ENCODE results near the gene MARCO. TPM values are rescaled to one million over a fixed set of nuclear protein-coding genes. Genes with fewer than 3 reads are reported as not detected.

The MARCO gene
- total RNA-seq, 1 experiment from 2014 or later = not detected

GRCh38 chr2:118921646-118922045 is 20.3 kb upstream of the MARCO start:
- Histone ChIP-seq H3K4me2 (ENCODE audit: insufficient read depth, insufficient read length, low read length) (no peak overlapping the region), H3K23me2 (ENCODE audit: insufficient read length, low read depth, low read length, poor library complexity, severe bottlenecking) (no peaks in the 10 kb centered on the region), H3K23ac (ENCODE audit: insufficient read length, low read depth, low read length) (no peak overlapping the region), H3K79me1 (ENCODE audit: insufficient read depth, low read depth, low read length, poor library complexity, severe bottlenecking) (no peaks in the 10 kb centered on the region), H2BK5ac (ENCODE audit: insufficient read length, low read length) (no peak overlapping the region), H2BK12ac (ENCODE audit: insufficient read length, low read depth, low read length) (no peak overlapping the region), H3K9me3 (ENCODE audit: control insufficient read depth, low read depth, low read length) (no peaks in the 10 kb centered on the region), H4K8ac (replicated peaks; ENCODE audit: insufficient read length, low read depth, low read length) (no peak overlapping the region), H4K20me1 (ENCODE audit: control insufficient read depth, insufficient read depth, insufficient read length) (no peaks in the 10 kb centered on the region), H2BK15ac (ENCODE audit: low read depth, low read length) (no peak overlapping the region), H3K56ac (ENCODE audit: insufficient read length, low read depth, low read length) (no peak overlapping the region), H4K91ac (ENCODE audit: insufficient read length, low read depth, low read length) (no peak overlapping the region), H2BK20ac (ENCODE audit: low read depth, low read length, poor library complexity, severe bottlenecking) (no peak overlapping the region), H3K18ac (ENCODE audit: insufficient read length, low read depth, low read length) (no peak overlapping the region), H3K4me1 (ENCODE audit: insufficient read depth, low read length) (no peaks in the 10 kb centered on the region), H3K9ac (ENCODE audit: extremely low read depth, insufficient read length, low read length) (no peak overlapping the region), H3K4ac (ENCODE audit: low read depth, low read length) (no peak overlapping the region), H3K14ac (ENCODE audit: insufficient read depth, low read length) (no peak overlapping the region), H3K27me3 (ENCODE audit: insufficient read depth, low read length) (no peaks in the 10 kb centered on the region), H2AK5ac (ENCODE audit: insufficient read length, low read length) (no peak overlapping the region), H2AFZ (ENCODE audit: low read length) (no peak overlapping the region), H3K79me2 (ENCODE audit: insufficient read depth, low read length) (no peaks in the 10 kb centered on the region), H4K5ac (ENCODE audit: insufficient read length, low read depth, low read length) (no peak overlapping the region), H2BK120ac (ENCODE audit: low read depth, low read length, poor library complexity, severe bottlenecking) (no peak overlapping the region), H3T11ph (ENCODE audit: low read length) (no peak overlapping the region), H3K27ac (ENCODE audit: insufficient read length, low read depth, low read length) (no peak overlapping the region)
- H3K4me1 Mint-ChIP-seq = peaks cover 7% of the 10 kb centered on the region in 2 experiments
- TF ChIP-seq CTCF (conservative IDR thresholded peaks at IDR 0.05) = no peak
- H3K9me3 Mint-ChIP-seq = peaks cover 0 to 9% of the 10 kb centered on the region in 2 experiments; a peak in 1 of 5 replicates
- H3K27ac Mint-ChIP-seq = no peak overlapping the region
- peaks cover 15% of the 10 kb centered on the region for H3K27me3 Mint-ChIP-seq (ENCODE audit: low read depth)
- WGBS (ENCODE audit: extremely low coverage, insufficient read length, low lambda C conversion rate) = no CpG with 5 or more reads among the region's 7 CpGs
- no peak overlapping the region for H3K4me3 Mint-ChIP-seq
- no peak for DNase-seq
- H3K36me3 Mint-ChIP-seq (ENCODE audit: insufficient read depth in 1 of 3, low read depth in 3 of 3) = no peaks in the 10 kb centered on the region
